NCI-H2227 treated with DMSO at 0.1 percent for 48 hours (cell line): Measurements from ENCODE around the gene CYREN.
"Not testable (repeated sequence)": the region's sequence is repeated elsewhere in the genome, so short reads cannot be mapped to it uniquely, and the experiment has no call there.

Experiments used
- DNase-seq: peaks from one replicate; lab custom pipeline; 2025; lab: John Stamatoyannopoulos, UW

Gene CYREN, protein sequence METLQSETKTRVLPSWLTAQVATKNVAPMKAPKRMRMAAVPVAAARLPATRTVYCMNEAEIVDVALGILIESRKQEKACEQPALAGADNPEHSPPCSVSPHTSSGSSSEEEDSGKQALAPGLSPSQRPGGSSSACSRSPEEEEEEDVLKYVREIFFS

DNA sequence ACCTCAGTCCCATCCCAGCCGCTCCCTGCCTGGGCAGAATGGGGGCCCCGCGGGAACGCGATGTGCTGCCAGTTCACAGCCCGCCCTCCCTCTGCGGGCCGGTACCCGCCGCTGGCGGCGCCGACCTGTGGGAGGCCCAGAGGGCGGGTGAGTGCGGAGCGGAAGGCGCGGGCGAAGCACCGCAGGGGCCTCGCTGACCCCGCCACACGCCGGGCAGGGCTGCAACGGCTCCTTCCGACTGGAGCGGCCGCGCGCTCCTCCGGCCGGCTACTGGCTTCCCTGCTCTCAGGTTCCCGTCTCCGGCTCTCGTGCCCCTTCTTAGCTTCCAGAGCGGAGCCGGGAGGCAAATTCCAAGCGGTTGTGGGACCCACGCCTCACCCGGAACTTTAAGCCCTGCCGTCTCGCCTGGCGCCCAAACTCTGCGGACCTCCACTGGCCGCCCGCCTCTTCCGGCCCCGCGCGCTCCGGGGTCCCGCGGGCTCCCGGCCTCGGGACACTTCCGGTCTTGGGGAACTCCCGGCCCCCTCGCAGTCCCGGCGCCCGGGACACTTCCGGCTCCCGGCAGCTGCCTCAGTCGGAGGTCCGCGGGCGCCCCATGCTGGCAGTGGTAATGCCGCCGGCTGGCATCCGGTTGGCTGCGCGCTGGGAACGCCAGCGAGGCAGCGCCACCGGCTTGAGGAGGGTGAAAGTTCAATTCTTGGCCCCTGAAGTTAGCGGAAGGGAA is at the start of gene CYREN:
Gene CYREN (minus strand): TSS at position 434 of the 724 bp plus-strand sequence. CDS start 1,785 bp downstream, outside the sequence.
- DNase-seq: peak; percentile 84

DNA sequence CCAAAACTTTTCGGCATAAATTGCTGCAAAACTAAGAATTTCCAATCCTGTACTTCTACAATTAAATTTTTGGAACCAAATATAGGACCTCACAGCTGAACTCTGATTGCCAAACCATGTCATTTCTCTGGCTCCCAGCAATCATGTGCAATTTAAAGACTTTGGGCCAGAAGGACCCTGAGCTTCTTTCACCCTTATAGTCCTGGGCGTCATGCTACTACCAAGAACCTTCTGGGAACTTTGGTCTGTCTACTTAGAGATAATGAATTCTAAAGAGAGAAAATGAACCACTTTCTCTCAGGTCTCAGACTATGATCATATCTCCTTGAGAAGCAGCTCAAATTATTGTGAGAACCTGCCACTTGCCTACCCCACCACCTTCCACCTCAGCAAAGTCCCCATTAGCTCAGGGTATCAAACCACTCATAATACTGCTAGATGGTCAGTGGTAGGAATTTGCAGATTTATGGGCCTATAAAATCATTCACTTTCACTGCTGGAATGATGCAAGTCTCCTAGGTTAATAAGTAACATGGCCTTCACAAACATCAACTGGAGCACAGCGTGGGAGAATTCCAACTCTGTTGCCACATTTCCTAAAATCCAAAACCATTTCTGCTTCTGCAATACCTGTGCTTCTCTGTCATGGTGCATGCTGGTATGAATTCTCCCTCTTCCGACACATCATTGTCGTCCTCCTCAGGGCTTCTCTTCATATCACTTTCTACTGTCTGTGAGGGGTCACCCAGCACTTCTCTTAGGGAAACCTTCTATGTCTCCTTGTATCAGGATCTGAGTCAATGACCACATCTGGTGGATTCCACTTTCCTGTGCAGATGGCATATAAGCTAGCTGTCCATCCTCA is 47.4 kb upstream of the CYREN start:
- no peak for DNase-seq

DNA sequence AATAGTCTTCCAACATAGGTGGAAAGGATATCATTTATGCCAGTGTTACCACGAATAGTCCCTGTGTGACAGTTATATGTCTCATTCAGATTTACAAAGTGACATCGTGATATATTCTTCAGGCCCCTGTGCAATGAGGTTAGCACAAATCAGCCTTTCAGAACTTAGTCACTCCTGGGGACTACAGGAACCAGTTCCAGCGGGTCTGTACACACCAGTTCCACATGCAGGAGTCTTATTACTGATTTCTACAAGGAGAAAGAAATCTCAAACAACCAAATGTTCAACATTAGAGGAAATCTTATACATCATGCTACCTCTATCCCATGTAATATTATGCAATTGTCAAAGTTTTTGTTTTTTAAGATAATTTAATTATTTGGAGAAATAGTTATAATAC is 45.2 kb upstream of the CYREN start:
- no peak for DNase-seq

DNA sequence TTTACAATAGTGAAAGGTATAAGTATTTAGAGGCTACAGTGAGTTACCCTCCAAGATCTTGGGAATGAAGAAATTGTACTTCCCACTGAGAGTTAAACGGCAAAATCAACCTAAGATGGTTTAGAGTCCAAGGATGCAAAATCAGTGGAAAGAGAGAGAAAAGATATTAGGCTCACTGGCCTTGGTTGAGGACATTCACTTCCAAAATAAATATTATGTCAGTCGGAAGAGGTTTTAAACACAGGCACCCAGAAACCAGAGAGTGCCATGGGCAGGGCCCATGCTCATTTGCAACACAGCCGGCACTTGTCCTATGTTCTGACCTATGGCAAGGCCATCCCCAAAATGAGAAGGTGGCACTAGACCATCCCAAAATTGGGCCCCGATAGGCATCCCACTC is 44.7 kb upstream of the CYREN start:
- no peak for DNase-seq

DNA sequence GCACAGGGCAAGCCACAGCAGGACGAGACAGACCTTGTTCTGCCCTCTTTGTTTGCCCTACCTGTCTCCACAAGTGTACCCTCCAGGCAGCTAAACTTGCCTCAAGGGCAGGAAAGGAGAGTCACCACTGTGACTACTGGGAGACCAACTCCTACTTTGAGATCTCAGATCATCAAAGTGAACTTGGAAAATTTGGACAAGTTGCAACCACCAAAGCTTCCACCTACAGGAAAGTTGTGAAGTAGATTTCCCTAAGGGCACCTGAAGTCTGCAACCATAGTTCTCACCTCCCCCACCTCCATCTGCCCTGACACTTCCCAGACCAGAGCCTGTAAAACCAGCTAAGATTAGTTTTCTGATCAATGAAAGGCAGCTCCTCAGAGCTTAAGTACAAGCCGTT is 43.3 kb upstream of the CYREN start:
- DNase-seq: no peak

DNA sequence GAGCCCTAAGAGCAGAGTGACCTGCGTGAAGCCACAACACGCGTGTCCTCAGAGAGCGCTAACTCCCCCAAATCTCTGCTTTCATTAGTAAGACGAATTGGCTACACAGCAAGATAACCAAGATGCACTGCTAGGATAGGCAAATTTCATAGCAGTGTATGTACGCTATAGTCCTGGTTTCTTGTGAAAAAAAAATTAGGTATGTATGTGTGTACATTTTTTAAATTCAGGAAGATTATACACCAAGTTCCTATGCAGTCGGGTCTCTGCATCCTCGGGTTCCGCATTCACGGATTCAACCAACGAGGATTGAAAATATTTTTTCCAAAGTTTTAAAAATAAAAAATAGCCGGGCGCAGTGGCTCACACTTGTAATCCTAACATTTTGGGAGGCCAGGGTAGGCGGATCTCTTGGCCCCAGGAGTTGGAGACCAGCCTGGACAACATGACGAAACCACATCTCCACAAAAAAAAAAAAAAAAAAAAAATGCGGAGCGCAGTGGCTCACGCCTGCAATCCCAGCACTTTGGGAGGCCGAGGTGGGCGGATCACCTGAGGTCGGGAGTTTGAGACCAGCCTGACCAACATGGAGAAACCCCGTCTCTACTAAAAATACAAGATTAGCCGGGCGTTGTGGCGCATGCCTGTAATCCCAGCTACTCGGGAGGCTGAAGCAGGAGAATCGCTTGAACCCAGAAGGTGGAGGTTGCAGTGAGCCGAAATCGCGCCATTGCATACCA is 41.6 kb upstream of the CYREN start:
- not testable (repeated sequence) for DNase-seq

DNA sequence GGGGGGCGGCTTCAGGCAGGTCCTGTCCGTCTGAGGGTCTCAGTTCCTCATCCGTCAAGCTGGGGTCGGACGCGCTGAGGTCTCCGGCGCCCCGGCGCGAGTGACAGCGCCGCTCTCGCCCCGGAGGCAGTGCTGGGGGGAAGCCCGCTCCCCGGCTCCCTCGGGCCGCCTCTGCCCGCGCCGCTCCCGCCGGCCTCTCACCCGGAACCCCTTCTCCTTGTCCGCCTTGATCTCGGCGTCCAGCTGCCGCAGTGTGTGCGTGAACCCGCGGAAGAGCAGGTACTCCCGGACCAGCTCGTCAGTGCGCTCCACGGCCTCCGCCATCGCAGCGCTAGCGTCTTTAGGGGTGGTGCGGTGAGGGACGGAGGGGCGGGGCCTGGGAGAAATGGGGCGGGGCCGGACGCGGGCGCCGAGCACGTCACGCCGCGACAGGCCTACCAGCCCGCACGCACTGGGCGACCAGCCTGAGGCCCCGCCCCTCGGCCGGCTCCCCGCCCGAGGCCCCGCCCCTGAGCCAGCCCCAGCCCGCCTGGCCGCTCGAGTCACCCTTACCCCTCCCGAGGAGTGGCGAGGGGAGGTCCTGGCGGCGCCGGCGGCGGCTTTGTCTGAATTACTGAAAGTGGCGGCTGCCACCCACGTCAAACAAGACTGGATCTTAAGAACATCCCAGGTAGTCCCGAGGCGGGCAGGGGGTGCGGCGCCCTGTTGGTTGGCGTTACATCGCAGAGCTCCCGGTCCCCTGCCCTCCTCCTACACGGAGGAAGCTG is 40.9 kb upstream of the CYREN start, which contains the start of gene WDR91:
Gene WDR91 (minus strand): TSS at position 348 of the 767 bp plus-strand sequence. CDS start 24 bp downstream, at position 324.
- peak; percentile 93 for DNase-seq

DNA sequence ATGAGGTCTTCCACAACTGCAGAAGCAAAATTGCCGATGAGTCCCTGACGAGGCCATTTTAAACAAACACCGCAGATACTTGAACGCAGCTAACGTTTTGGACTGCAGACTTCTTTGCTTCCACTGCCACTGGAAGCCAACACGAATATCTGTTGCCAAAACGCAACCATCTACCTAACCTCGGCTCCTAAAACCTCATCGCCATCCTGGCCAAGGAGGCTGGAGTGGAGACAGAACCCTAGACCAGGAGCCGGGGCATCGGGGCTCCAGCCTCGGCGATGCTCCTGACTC is 40.3 kb upstream of the CYREN start:
- no peak for DNase-seq

DNA sequence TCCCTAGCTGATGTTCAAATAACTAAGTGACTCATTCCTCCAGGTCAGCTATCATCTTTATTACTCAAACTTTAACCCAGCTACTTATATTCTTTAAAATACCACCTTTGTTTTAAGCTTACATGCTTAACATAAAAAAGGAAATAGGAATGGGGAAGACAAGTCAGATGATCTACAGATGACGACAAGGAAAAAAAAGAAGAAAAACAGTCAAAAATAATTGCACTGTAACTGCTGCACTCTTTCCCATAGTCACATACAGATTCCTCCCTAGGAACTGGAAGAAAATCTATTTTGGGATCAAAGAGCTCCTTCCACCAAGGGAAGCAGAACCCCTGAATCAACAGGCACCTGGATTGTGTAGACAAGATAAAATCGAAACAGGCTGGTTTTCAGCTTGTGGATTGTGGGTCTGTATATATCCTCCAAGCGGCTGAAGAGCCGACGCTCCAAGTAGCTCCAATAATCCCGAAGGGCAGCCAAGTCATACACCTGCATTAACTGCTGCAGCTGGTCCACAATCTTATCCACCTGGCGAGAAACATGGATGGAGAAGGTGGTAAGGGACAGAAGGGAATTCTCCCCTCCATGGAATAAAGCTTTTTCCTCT is 38.8 kb upstream of the CYREN start:
- no peak for DNase-seq

DNA sequence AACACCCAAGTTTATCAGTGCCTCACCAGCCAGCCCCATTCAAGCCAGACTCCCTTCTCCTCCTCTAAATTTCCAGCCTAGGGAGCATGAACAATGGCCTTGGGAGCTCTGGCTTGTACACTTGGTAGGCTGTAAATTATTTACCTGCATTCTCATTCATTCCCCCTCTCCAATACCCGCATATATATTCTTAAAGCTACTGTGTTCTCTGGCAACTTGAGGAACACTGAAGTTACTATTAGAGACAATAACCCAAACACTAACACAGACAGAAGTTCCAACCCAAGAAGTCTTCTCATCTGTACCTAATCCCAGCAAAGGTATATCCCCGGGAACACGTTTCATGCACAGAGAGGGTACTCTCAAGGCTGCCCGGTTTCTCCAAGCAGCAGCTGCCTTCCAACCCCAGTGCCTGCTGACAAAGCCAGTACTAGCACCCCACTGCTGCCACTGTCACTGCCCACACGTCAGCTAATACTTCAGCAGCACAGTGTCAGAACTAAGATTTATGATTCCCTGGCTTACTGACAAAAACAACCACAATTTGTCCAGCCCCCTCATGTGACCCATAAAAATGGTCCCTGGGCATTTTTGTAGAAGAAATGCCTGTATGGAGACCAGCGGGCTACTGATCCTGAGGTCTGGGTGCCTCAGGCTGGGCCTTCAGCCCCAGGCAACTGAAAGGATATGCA is 37.7 kb upstream of the CYREN start:
- no peak for DNase-seq

DNA sequence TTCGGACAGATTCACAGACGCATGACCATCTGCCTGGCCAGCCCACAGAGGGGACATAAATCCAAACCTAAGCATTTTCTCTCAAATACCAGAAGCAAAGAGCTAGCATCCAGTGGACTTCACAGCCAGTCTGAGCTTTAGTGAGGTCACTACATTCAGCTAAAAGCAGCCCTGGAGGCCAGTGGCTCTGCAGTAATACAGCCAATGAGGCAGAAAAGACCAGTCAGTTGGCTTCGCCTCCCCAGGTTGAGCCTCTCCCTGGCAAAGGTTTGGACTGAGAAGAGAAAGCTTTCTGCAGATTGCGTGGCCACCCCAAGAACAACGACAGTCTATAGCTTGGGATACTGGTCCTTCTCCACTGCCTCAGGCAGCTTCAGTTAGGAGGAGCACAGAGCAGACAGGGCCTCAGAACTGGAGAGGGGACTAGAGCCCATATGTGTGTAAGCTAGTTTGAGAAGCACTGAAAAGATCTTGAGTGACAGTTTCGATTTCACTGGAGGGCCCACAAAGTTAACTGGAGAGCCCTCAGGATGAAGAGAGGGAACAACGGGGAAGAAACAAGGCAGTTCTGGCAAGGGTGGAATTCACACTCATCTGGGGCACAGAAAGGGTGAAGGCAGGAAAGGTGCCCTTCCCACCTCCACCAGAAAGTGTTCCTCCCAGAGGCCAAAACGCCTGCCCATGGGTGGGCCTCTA is 37.0 kb upstream of the CYREN start:
- DNase-seq: no peak

DNA sequence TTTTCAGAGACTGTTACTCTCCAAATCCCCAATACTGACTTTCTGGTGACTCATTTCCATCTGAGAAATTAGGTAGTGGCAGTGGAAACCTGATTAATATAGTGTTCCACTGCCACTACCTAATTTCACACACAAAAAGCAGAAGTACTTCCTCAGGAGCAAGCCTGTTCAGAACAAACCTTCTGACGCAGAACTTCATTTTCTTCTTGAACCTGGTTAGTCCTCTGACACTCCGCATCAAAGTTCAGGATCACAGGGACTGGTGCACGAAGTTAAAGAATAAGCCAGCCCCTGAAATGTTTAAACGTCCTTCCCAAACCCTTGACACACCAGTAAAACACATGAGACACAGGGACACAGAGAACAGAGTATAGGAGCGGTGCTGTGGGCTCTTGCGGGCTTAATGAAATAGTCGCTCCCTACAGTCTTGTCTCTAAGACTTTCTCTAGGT is 36.5 kb upstream of the CYREN start:
- no peak for DNase-seq

DNA sequence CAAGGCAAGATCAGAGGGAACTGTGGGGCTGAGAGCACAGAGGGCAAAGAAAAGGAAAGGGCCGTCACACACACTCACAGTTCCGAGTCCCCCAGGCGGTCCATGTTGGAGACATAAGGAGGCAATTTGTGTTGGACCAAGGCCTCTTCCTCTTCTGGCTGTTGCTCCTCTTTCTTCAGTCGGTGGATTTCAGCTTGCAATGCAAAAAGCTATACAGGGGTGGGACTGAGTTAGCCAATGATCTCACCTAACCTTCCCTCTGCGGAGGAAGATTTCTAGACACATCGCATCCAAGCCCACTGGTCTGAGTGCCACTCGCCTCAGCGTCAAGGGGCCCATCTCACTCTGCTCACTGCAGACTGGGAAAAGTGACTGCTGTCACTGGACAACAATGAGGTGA is 35.3 kb upstream of the CYREN start:
- DNase-seq: no peak

DNA sequence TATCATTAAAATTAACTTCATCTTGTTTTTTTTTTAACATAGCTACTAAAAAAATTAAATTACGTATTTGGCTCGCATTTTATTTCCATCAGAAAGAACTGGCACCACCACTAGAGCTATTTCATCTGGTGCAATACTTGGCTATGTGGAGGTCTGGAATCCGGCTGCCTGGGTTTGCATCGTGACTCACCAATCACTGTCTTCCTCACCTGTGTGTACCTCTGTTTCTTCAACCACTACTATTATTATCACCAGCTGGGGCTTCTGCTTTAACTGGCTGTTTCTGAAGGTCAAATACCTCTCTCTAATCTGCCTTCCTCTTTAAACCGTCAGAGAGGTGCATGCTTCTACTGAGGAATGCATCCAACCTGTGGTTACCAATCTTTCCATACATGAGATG is 34.4 kb upstream of the CYREN start:
- DNase-seq: no peak

DNA sequence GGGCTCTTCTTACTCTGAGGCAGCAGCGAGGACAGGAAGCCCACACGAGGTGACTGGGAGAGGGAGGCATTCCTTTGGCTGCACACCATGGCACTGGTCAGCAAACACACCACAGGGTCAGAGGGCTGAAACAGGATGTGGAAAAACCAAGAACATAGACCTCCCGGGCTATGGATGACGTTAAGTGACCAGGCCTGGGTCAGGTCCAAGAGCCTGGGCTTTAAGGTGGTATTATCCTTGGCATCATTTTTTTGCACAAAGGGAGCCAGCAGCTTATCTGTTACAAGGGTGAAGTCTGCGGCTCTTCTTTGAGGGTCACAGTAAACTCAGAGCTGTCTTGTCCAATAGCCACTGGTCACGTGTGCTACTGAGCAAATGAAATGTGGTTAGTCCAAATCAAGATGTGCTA is 33.8 kb upstream of the CYREN start:
- DNase-seq: no peak

DNA sequence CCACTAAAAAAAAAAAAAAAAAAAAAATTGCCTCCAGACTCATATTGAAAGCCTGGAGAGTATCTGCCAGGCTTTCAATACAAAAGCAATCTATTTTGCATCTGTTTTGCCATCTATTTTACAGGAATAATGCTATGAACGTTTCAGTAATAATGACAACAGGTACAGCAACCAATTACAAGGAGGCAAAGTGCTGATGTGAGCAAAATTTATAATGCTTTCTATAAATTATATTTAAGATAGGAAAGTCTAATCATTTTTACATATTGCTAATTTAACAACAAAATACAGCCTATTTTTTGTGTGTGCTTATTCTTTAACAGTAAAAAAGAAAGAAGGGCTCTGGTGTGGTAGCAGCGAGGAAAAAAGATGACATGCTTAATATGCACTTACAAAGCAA is 30.8 kb upstream of the CYREN start:
- no peak for DNase-seq

DNA sequence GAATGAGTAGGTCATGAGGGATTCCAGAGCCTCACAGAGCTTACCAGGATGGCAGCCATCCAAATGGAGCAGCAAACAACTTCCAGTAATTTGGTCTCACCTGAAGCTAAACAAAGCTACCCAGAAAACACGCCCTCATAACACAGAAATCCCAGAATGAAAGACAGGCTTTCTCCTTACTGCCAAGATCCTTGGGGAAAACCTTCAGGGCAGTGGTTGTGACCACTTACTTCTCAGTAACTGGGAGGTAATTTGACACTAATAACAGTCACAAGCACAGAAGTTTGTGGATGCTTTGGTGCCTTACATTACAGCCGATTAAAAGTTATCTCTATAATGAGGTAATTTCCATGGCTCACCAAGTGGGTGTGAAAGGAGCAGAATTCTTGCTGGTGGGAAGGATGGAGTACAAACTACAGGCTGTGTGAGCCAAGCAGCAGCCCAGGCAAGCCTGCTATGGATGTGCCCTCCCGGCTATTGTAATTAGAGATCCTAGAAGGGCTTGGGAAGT is 30.4 kb upstream of the CYREN start:
- DNase-seq: peak; percentile 28

DNA sequence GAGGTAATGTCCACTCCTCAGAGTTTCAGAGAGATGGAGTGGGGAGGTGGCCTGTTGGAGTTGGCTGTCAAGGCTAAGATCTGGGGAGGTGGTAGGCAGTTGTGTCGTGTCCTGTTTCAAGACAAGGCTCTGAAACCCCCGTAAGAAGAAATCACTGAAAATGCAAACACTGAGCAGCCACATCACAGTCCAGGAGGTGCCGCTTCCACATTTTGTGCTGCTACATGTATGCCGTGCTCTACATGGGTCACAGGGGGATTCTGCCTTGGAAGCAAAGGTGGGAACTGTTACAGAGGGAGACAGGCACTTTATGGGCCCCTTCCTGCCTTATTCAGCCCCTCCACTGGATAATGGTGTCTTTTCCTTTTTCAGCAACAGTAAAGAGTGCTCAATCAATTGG is 28.9 kb upstream of the CYREN start:
- no peak for DNase-seq

DNA sequence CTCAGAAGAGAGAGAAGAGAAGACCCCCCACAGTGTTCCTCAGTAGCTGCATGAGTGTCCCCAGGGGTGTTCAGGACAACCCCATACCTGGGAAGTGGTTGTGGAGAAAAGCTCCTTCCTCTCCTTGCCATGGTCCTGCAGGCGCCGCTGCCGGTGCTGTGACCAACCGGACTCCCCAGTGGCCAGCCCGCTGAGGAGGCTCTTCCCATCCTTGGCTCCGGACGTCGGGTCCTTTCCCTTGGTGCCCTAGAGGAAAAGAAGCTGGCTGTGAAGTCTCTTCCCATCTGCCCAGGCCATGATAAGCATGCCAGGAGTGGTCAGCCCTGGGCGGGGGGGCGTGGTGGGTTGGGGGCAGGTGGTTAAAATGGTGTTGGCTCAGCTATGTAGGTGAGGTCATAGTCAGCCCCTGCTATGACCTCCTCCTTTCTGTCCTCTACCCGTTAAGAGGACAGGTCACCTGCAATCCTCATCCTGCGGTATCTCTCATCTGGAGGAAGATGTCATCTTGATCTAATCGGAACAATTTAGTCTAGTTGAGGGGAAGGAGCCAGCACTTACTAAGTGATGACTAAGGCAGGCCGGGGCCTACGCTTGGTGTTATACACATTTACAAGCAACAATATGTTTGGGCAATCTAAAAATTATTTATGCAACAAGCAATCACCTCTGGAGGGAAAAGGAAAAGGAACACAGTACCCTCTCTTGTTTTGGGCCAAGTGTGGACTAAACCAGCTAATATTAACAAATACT is 27.6 kb upstream of the CYREN start:
- no peak for DNase-seq
